GM18909 (cell line): Measurements from ENCODE around the gene RNASET2.
A peak's percentile ranks its signal among the peaks of the same experiment; 100 is the strongest.
"Not testable (repeated sequence)": the region's sequence is repeated elsewhere in the genome, so short reads cannot be mapped to it uniquely, and the experiment has no call there.

Experiments used
- ATAC-seq: cut with Tn5 transposase; IDR thresholded peaks from one replicate; pipeline ENCODE4 v1.9.1; 2021; ENCODE audit warnings: mild to moderate bottlenecking; ENCODE audit not compliant: unreplicated experiment, poor library complexity

The RNASET2 gene

DNA sequence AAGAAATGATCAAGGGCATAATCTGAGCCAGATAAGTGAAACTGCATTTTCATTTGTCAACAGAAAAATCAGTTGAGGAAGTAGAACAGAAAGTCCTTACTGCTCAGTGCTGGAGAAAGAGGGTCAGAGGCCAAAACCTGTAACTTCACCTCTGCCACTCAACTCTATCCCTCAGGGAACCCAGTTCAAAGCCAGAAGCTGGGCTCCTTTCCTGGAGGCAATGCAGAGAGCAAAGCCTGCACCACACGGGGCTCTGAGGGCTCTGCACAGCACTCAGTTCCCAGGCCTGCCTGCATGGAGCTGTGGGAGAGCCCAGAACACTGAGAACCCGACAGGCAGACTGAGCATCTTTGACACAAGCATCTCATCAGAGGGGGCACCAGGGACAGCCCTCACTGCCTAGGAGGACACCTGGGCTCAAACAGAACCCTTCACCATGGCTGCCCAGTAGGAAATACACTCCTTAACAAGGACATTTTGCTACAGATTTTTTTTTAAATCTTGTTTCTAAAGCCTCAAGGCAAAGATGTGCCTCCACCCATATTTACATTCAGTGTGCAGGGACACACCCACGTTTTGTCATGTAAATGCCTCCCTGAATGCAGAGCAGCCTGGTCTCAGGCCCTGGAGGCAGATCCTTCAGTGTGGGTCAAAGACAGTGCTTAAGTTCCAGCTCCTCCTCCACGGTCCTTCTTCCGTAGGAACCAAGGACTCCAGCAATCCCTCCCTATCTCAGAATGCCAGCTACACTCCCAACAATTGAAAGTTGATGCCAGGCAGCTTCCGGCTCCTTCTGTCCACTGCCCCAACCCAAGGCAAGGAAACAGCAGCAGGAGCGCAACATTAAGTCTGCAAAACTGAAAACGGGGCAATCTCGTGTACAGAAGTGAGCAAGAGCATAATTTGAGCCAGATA lies 6.6 kb downstream of the RNASET2 start:
- peak; percentile 0 for ATAC-seq

DNA sequence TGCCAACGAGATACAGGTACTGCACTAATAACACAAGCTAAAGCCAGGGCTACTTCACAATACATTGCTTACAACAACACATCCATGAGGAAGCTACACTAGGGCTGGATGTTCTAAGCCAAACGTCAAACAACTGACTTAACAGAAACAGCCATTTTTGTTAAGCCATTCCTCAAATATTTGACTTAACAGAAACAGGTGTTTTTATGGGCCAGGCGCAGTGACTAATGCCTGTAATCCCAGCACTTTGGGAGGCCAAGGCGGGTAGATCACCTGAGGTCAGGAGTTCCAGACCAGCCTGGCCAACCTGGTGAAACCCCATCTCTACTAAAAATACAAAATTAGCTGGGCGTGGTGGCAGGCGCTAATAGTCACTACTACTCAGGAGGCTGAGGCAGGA lies 7.6 kb downstream of the RNASET2 start:
- not testable (repeated sequence) for ATAC-seq

- ATAC-seq: no peak
These were observed 9.1 kb downstream of the RNASET2 start for GRCh38 chr6:166947251-166947650.

- no peak for ATAC-seq
These were observed 10.2 kb downstream of the RNASET2 start for GRCh38 chr6:166946125-166946524.

DNA sequence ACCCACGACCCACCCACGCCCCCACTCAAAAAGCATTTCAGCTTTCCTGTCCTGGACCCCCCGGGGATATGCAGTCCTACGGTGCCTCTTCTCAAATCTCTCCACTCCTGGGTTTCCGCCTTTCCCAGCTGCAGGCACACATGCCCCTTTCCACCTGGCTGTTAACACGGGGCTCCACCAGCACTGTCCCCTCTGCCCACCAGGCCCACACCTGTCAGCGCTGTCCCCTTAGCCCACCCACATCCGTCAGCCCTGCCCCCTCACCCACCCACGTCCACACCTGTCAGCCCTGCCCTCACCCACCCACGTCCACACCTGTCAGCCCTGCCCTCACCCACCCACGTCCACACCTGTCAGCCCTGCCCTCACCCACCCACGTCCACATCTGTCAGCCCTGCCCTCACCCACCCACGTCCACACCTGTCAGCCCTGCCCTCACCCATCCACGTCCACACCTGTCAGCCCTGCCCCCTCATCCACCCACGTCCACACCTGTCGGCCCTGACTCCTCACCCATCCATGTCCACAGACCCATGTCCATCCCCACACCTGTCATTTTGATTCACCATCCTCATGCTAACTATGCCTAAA lies 11.6 kb downstream of the RNASET2 start:
- ATAC-seq: no peak

- ATAC-seq: no peak
These were observed 13.8 kb downstream of the RNASET2 start for GRCh38 chr6:166942393-166943168.

GRCh38 chr6:166940643-166941068 lies 15.7 kb downstream of the RNASET2 start:
- ATAC-seq: no peak

GRCh38 chr6:166939894-166940293 lies 16.5 kb downstream of the RNASET2 start:
- no peak for ATAC-seq

DNA sequence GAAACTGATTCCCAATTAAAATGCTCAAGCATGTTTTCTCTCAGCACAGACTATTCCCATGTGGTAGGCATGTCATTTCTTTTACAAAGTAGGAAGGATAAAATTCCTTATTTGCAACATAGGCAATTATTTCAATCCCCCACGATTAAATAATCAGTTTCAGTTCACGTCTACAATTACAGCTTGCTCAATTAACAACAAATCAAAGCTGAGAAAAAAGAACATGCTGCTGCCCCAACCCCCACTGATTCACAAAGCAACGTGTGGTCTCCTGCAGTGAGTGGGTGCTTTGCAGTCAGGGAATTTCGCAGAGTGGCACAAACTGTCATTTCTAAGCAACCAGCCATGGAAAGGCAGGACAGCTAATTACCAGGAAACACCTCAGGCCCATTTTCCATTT lies 17.0 kb downstream of the RNASET2 start:
- ATAC-seq: no peak

- no peak for ATAC-seq
These were observed 17.6 kb downstream of the RNASET2 start for GRCh38 chr6:166938704-166939103.

DNA sequence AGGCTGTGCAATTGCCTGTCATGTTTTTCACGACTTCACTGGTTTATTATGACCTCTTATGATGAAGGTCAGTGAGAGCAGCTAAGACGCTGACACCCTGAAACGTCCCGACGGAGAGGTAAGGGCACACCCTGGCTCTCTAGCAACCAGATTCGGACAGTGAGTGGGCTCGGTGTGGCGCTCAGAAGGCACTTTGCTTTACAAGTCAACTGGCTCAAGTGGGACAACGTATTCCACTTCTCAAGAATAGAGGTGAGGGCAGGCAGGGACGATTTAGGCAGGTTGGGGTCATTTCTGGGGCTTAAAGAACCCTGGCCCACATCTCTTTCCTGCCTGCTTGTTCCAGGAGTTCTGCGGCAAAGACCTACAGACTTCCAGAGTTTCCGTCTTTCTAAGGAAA lies 18.2 kb downstream of the RNASET2 start:
- no peak for ATAC-seq

GRCh38 chr6:166937746-166938145 lies 18.6 kb downstream of the RNASET2 start:
- ATAC-seq: no peak

GRCh38 chr6:166936079-166936787 lies 20.1 kb downstream of the RNASET2 start:
- ATAC-seq: no peak

- no peak for ATAC-seq
These were observed 21.0 kb downstream of the RNASET2 start for GRCh38 chr6:166935353-166935752.

- ATAC-seq: no peak
These were observed 22.2 kb downstream of the RNASET2 start for GRCh38 chr6:166934174-166934573.

DNA sequence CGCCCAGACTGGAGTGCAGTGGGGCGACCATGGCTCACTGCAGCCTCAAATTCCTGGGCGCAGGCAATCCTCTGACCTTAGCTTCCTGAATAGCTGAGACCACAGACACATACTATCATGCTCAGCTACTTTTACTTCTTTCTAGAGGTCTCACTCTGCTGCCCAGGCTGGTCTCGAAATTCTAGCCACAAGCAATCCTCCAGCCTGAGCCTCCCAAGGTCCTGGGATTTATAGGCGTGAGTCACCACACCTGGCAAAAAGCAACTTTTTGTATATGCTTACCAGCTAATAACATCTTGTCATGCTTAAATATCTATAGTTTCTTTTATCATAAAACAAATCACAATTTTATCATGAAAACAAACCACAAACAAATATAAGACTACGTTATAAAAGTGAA lies 23.0 kb downstream of the RNASET2 start:
- no peak for ATAC-seq

DNA sequence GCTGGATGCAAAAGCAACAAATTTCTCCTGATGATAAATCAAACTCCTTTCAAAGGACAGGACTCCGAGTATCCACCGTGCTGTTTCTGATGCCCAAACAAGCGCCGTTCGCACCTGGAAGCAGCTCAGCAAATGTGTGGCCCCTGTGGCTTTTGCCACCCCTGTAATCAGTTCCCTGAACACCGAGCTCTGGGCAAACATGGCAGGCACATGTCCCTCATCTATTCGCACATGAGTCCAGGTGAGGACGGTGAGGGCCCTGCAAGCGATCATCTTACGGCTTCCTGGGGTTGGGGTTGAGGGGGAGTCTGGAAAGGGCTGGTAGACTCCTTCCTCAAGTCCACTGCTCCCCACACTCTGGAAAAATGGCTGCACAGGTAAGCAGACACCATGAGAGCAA lies 23.7 kb downstream of the RNASET2 start:
- ATAC-seq: no peak

GRCh38 chr6:166932116-166932515 lies 24.2 kb downstream of the RNASET2 start:
- no peak for ATAC-seq

DNA sequence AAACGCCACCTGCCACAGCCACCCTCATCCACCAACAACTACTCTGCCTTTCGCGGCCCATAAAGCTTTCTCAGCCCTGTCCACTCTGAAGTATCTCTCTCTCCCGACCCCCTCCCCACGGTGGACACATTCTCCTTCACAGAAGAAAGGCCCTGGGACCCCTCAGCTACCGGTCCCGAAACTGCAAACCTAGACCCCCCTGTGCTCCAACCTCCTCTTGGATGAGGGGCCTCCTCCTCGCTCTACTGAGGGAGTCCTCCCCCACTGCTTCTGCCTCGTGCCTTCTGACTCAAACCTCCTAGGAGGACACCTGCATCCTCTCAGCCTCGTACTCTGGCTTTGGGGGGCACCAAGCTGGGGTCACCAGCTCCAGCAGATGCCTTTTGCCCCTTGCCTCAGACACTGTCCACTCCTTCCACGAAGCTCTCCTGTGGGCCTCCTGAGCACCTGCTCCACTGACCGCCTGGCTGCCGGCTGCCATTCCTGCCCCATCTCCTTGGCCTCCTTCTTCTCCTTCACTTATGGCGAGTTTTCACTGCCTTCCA lies 24.9 kb downstream of the RNASET2 start:
- ATAC-seq: no peak

GRCh38 chr6:166930354-166930891 lies 25.9 kb downstream of the RNASET2 start:
- ATAC-seq: no peak
